K562 (cell line): ENCODE results near the gene ZNF200. TPM values are rescaled to one million over a fixed set of nuclear protein-coding genes. Genes with fewer than 3 reads are reported as not detected.

Experiments used
- ATF1 ChIP-seq, 2 experiments: fragments of 450-650 bp in 1 of 2; IDR thresholded peaks; 2 replicates each; pipeline ENCODE4 v1.6.1; 2016; ENCODE audit warnings: missing compliant biosample characterization in 1 of 2, missing genetic modification characterization in 1 of 2
- KDM4B ChIP-seq, 2 experiments: fragments of 450-650 bp in 1 of 2; sonication (generic) in 1 of 2; IDR thresholded peaks; 2 replicates each; pipeline ENCODE4 v1.6.1; 2016 to 2017; ENCODE audit warnings: borderline replicate concordance in 2 of 2, antibody characterized with exemption in 1 of 2, low read depth in 1 of 2, mild to moderate bottlenecking in 1 of 2
- NCOA6 ChIP-seq: fragments of 450-650 bp; IDR thresholded peaks from 2 replicates; pipeline ENCODE4 v1.6.1; 2017; ENCODE audit warnings: mild to moderate bottlenecking
- PCBP1 ChIP-seq: fragments of 200-400 bp; formaldehyde crosslinking; IDR thresholded peaks from 2 replicates; pipeline ENCODE4 v1.6.1; 2018; ENCODE audit warnings: mild to moderate bottlenecking, low read depth, low read length; ENCODE audit not compliant: poor library complexity, severe bottlenecking
- PHF20 ChIP-seq: fragments of 450-650 bp; IDR thresholded peaks from 2 replicates; pipeline ENCODE4 v1.6.1; 2018; ENCODE audit not compliant: partially characterized antibody
- SP2 ChIP-seq: IDR thresholded peaks from 2 replicates; pipeline ENCODE4 v1.6.1; 2011; ENCODE audit warnings: mild to moderate bottlenecking, low read depth, low read length, moderate library complexity; ENCODE audit not compliant: poor library complexity, severe bottlenecking; ENCODE audit errors: extremely low read depth
- ZNF644 ChIP-seq: fragments of 200-800 bp; sonication (Bioruptor generic); IDR thresholded peaks from 2 replicates; pipeline ENCODE4 v1.6.1; 2016; ENCODE audit warnings: low read depth, missing genetic modification characterization, missing compliant biosample characterization
- polyA plus RNA-seq, 8 experiments: library from polyadenylated mRNA; depleted of rRNA in 4 of 8; stranded (reverse) in 5 of 8; unstranded in 3 of 8; fragments of >200 nt; fragmentation: Nextera tagmentation in 2 of 8; fragmentation: Illumina TruSeq in 1 of 8; extraction: Ambion mirVana in 2 of 8; extraction: Trizol in 1 of 8; gene quantifications; 2 replicates each; pipeline versions ENCODE4 v1.2.1 to v1.2.3, GENCODE V29; 2011 to 2014; ENCODE audit warnings: inconsistent platforms in 1 of 8, missing spikeins in 1 of 8
- total RNA-seq, 7 experiments: library from RNA; depleted of rRNA in 6 of 7; stranded (reverse); fragments of >200 nt in 6 of 7; fragmentation: Illumina TruSeq in 2 of 7; extraction: Trizol in 2 of 7; gene quantifications; 2 replicates each; pipeline versions ENCODE4 v1.2.1 to v1.2.3, GENCODE V29; 2011 to 2021; ENCODE audit warnings: low replicate concordance in 1 of 7
- TF ChIP-seq, protein P1 (sequence below): sonication (generic); formaldehyde crosslinking; IDR thresholded peaks from 2 replicates; pipeline ENCODE4 v1.8.0; 2023; ENCODE audit warnings: mild to moderate bottlenecking, missing genetic modification reagents
- TF ChIP-seq, protein P2 (sequence below): fragments of 450-650 bp; formaldehyde crosslinking; IDR thresholded peaks from 2 replicates; pipeline ENCODE4 v1.4.0; 2022; ENCODE audit warnings: missing genetic modification characterization
- TF ChIP-seq, protein P3 (sequence below): fragments of 450-650 bp; IDR thresholded peaks from 2 replicates; pipeline ENCODE4 v1.6.1; 2016
- TF ChIP-seq, protein P4 (sequence below): fragments of 450-650 bp; IDR thresholded peaks from 2 replicates; pipeline ENCODE4 v1.6.1; 2016; ENCODE audit warnings: mild to moderate bottlenecking
- TF ChIP-seq, protein P5 (sequence below): fragments of 450-650 bp; IDR thresholded peaks from 2 replicates; pipeline ENCODE4 v1.7.0; 2016; ENCODE audit warnings: borderline replicate concordance

The ZNF200 gene
- total and polyA plus RNA-seq, 9 of the 15 experiments (the other 6 are each of a cell fraction or from before 2014, with no cell fraction given), result 4.8 to 14.5 (median 9.2) TPM

DNA sequence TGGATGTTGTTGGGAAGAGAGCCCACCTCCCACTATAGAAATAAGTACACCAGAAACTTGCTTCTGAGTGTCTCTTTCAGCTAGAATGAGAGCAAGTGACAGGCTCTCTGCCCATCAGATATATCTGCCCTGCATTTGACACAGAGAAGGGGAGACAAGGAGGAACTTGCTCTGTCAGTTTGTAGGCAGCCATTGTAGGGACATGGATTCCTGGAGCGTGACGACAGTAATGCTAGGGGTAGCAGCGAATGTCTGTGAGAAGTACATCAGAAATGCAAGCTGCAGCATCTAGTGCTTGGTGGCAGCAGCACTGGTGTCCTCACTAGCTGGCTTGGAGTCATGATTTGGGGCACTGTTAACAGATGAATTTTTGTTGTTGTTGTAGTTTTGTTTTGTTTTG is 23.0 kb downstream of the ZNF200 start (continued):
- TF ChIP-seq KDM4B (IDR thresholded peaks at IDR 0.05; ENCODE audit: borderline replicate concordance in 2 of 2, low read depth in 1 of 2) (no peak), PCBP1 (no peak), PHF20 (no peak), NCOA6 (no peak), SP2 (no peak), ATF1 (CRISPR knock-in tag; IDR thresholded peaks at IDR 0.05) (no peak), ATF1 (tag; IDR thresholded peaks at IDR 0.05) (no peak), ZNF644 (no peak)
- TF ChIP-seq, protein P1, sequence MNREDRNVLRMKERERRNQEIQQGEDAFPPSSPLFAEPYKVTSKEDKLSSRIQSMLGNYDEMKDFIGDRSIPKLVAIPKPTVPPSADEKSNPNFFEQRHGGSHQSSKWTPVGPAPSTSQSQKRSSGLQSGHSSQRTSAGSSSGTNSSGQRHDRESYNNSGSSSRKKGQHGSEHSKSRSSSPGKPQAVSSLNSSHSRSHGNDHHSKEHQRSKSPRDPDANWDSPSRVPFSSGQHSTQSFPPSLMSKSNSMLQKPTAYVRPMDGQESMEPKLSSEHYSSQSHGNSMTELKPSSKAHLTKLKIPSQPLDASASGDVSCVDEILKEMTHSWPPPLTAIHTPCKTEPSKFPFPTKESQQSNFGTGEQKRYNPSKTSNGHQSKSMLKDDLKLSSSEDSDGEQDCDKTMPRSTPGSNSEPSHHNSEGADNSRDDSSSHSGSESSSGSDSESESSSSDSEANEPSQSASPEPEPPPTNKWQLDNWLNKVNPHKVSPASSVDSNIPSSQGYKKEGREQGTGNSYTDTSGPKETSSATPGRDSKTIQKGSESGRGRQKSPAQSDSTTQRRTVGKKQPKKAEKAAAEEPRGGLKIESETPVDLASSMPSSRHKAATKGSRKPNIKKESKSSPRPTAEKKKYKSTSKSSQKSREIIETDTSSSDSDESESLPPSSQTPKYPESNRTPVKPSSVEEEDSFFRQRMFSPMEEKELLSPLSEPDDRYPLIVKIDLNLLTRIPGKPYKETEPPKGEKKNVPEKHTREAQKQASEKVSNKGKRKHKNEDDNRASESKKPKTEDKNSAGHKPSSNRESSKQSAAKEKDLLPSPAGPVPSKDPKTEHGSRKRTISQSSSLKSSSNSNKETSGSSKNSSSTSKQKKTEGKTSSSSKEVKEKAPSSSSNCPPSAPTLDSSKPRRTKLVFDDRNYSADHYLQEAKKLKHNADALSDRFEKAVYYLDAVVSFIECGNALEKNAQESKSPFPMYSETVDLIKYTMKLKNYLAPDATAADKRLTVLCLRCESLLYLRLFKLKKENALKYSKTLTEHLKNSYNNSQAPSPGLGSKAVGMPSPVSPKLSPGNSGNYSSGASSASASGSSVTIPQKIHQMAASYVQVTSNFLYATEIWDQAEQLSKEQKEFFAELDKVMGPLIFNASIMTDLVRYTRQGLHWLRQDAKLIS (CRISPR knock-in tag), result no peak
- TF ChIP-seq, protein P2, sequence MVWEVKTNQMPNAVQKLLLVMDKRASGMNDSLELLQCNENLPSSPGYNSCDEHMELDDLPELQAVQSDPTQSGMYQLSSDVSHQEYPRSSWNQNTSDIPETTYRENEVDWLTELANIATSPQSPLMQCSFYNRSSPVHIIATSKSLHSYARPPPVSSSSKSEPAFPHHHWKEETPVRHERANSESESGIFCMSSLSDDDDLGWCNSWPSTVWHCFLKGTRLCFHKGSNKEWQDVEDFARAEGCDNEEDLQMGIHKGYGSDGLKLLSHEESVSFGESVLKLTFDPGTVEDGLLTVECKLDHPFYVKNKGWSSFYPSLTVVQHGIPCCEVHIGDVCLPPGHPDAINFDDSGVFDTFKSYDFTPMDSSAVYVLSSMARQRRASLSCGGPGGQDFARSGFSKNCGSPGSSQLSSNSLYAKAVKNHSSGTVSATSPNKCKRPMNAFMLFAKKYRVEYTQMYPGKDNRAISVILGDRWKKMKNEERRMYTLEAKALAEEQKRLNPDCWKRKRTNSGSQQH, result no peak
- TF ChIP-seq, protein P3, sequence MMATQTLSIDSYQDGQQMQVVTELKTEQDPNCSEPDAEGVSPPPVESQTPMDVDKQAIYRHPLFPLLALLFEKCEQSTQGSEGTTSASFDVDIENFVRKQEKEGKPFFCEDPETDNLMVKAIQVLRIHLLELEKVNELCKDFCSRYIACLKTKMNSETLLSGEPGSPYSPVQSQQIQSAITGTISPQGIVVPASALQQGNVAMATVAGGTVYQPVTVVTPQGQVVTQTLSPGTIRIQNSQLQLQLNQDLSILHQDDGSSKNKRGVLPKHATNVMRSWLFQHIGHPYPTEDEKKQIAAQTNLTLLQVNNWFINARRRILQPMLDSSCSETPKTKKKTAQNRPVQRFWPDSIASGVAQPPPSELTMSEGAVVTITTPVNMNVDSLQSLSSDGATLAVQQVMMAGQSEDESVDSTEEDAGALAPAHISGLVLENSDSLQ, result no peak
- TF ChIP-seq, protein P4, sequence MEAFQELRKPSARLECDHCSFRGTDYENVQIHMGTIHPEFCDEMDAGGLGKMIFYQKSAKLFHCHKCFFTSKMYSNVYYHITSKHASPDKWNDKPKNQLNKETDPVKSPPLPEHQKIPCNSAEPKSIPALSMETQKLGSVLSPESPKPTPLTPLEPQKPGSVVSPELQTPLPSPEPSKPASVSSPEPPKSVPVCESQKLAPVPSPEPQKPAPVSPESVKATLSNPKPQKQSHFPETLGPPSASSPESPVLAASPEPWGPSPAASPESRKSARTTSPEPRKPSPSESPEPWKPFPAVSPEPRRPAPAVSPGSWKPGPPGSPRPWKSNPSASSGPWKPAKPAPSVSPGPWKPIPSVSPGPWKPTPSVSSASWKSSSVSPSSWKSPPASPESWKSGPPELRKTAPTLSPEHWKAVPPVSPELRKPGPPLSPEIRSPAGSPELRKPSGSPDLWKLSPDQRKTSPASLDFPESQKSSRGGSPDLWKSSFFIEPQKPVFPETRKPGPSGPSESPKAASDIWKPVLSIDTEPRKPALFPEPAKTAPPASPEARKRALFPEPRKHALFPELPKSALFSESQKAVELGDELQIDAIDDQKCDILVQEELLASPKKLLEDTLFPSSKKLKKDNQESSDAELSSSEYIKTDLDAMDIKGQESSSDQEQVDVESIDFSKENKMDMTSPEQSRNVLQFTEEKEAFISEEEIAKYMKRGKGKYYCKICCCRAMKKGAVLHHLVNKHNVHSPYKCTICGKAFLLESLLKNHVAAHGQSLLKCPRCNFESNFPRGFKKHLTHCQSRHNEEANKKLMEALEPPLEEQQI, result no peak
- TF ChIP-seq, protein P5, sequence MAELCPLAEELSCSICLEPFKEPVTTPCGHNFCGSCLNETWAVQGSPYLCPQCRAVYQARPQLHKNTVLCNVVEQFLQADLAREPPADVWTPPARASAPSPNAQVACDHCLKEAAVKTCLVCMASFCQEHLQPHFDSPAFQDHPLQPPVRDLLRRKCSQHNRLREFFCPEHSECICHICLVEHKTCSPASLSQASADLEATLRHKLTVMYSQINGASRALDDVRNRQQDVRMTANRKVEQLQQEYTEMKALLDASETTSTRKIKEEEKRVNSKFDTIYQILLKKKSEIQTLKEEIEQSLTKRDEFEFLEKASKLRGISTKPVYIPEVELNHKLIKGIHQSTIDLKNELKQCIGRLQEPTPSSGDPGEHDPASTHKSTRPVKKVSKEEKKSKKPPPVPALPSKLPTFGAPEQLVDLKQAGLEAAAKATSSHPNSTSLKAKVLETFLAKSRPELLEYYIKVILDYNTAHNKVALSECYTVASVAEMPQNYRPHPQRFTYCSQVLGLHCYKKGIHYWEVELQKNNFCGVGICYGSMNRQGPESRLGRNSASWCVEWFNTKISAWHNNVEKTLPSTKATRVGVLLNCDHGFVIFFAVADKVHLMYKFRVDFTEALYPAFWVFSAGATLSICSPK, result no peak
